Osteoblast (primary cell): ENCODE results near the gene CLEC4F. TPM values are rescaled to one million over a fixed set of nuclear protein-coding genes. Genes with fewer than 3 reads are reported as not detected.
A peak's percentile ranks its signal among the peaks of the same experiment; 100 is the strongest.

Source experiments
- DNase-seq: peaks from one replicate; pipeline ENCODE4 v3.0.0; 2011; ENCODE audit warnings: low spot score, mixed read lengths; ENCODE audit not compliant: insufficient read length; ENCODE audit errors: missing footprints
- H2AFZ ChIP-seq: 2 replicates; pipeline ENCODE4 v1.6.0; 2011; ENCODE audit warnings: mild to moderate bottlenecking, low read length
- H3K27ac ChIP-seq: 2 replicates; pipeline ENCODE4 v1.5.1; 2011; ENCODE audit warnings: mild to moderate bottlenecking, low read depth, low read length, moderate library complexity
- H3K27me3 ChIP-seq: 2 replicates; pipeline ENCODE4 v1.6.0; 2012; ENCODE audit warnings: mild to moderate bottlenecking, control low read depth, inconsistent platforms, low read length, moderate library complexity; ENCODE audit not compliant: insufficient read depth
- H3K36me3 ChIP-seq: 2 replicates; pipeline ENCODE4 v1.5.1; 2011; ENCODE audit warnings: mild to moderate bottlenecking, low read length, control low read depth, moderate library complexity; ENCODE audit not compliant: insufficient read depth
- H3K4me1 ChIP-seq: 2 replicates; pipeline ENCODE4 v1.5.1; 2011; ENCODE audit warnings: mild to moderate bottlenecking, low read length, control low read depth, moderate library complexity; ENCODE audit not compliant: insufficient read depth
- H3K4me2 ChIP-seq: 2 replicates; pipeline ENCODE4 v1.6.0; 2011; ENCODE audit warnings: mild to moderate bottlenecking, low read length; ENCODE audit not compliant: insufficient read depth
- H3K4me3 ChIP-seq: fragments of 200-600 bp; sonication (generic); 3 replicates; pipeline ENCODE4 v1.5.1; 2012; ENCODE audit warnings: mild to moderate bottlenecking, low read length, inconsistent platforms; ENCODE audit not compliant: insufficient read depth
- H3K79me2 ChIP-seq: 2 replicates; pipeline ENCODE4 v1.6.0; 2012; ENCODE audit warnings: mild to moderate bottlenecking, low read length, control low read depth, inconsistent platforms; ENCODE audit not compliant: insufficient read depth
- H3K9me3 ChIP-seq: 2 replicates; pipeline ENCODE4 v1.5.1; 2011; ENCODE audit warnings: low read depth, low read length, control low read depth
- H4K20me1 ChIP-seq: 2 replicates; pipeline ENCODE4 v1.6.0; 2012; ENCODE audit warnings: mild to moderate bottlenecking, low read length, control low read depth; ENCODE audit not compliant: insufficient read depth
- CTCF ChIP-seq: IDR thresholded peaks from 2 replicates; pipeline ENCODE4 v1.5.1; 2011; ENCODE audit warnings: mild to moderate bottlenecking, low read depth, low read length, moderate library complexity; ENCODE audit errors: extremely low read depth
- total RNA-seq: library from RNA; depleted of rRNA; stranded (reverse); fragments of >200 nt; gene quantifications from 2 replicates; pipeline ENCODE4 v1.2.3, GENCODE V29; 2012

The CLEC4F gene
- total RNA-seq, 1 donor: not detected

DNA sequence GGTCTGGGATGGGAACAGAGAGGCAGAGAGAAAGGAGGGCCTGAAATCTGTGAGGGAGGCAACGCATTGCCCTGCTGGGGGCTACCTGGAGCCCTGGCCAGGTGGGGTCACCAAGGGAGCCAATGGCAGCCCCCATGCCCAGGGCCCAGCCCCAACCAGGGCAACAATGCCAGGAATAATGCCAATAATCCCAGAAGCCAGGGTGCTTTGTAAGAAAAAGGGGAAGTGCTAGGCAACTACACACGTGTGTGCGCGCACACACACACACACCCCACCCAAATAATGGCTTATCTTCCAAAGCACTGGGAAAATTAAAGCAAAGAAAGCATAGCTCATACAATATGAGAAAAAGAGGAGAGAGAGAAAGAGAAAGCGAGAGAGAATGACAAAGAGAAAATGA, 7.0 kb upstream of the CLEC4F start:
- no peak overlapping the region for H3K27ac ChIP-seq
- peaks cover 8% of the 10 kb centered on the region for H3K27me3 ChIP-seq
- H3K36me3 ChIP-seq: no peaks in the 10 kb centered on the region
- H3K4me1 ChIP-seq: no peaks in the 10 kb centered on the region
- no peak overlapping the region for H3K4me3 ChIP-seq
- H3K4me2 ChIP-seq: no peak overlapping the region
- no peak overlapping the region for H2AFZ ChIP-seq
- no peaks in the 10 kb centered on the region for H3K79me2 ChIP-seq
- H4K20me1 ChIP-seq: no peaks in the 10 kb centered on the region
- no peaks in the 10 kb centered on the region for H3K9me3 ChIP-seq
- DNase-seq: peak; percentile 11
- no peak for TF ChIP-seq CTCF

GRCh38 chr2:70826696-70827350, 6.4 kb upstream of the CLEC4F start:
- Histone ChIP-seq H3K36me3 (no peaks in the 10 kb centered on the region), H3K4me1 (no peaks in the 10 kb centered on the region), H3K4me2 (no peak overlapping the region), H3K9me3 (no peaks in the 10 kb centered on the region), H3K79me2 (no peaks in the 10 kb centered on the region), H2AFZ (no peak overlapping the region), H4K20me1 (no peaks in the 10 kb centered on the region), H3K27me3 (peaks cover 8% of the 10 kb centered on the region), H3K27ac (no peak overlapping the region), H3K4me3 (no peak overlapping the region)
- DNase-seq: peak; percentile 80
- no peak for TF ChIP-seq CTCF

GRCh38 chr2:70823249-70823648, 2.9 kb upstream of the CLEC4F start:
- no peaks in the 10 kb centered on the region for H3K79me2 ChIP-seq
- peak; percentile 37 for DNase-seq
- H3K36me3 ChIP-seq: no peaks in the 10 kb centered on the region
- no peak overlapping the region for H3K27ac ChIP-seq
- TF ChIP-seq CTCF: no peak
- H3K4me1 ChIP-seq: no peaks in the 10 kb centered on the region
- no peak overlapping the region for H3K4me2 ChIP-seq
- H3K4me3 ChIP-seq: no peak overlapping the region
- no peak overlapping the region for H2AFZ ChIP-seq
- no peaks in the 10 kb centered on the region for H4K20me1 ChIP-seq
- H3K9me3 ChIP-seq: no peaks in the 10 kb centered on the region
- H3K27me3 ChIP-seq: peaks cover 17% of the 10 kb centered on the region

- Histone ChIP-seq H3K27ac (no peak overlapping the region), H3K4me2 (no peak overlapping the region), H4K20me1 (no peaks in the 10 kb centered on the region), H3K4me1 (no peaks in the 10 kb centered on the region), H3K36me3 (no peaks in the 10 kb centered on the region), H2AFZ (no peak overlapping the region), H3K4me3 (no peak overlapping the region), H3K27me3 (peaks cover 19% of the 10 kb centered on the region), H3K9me3 (no peaks in the 10 kb centered on the region), H3K79me2 (no peaks in the 10 kb centered on the region)
- TF ChIP-seq CTCF: no peak
- DNase-seq: peak; percentile 10
These were observed 2.4 kb upstream of the CLEC4F start for GRCh38 chr2:70822843-70823242.
